ENCODE results near the gene NPTXR.

Gene NPTXR

GRCh38 chr22:38777087-38777671 lies 66.6 kb downstream of the NPTXR start:
- Histone ChIP-seq H3K36me3 (ENCODE audit: control insufficient read depth, insufficient read depth, low read length) (no peaks in the 10 kb centered on the region), H3K9ac (ENCODE audit: low read length) (no peak overlapping the region), H3K23ac (ENCODE audit: low read length) (no peak overlapping the region), H4K8ac (ENCODE audit: low read depth, low read length) (no peak overlapping the region), H3K4me1 (ENCODE audit: control insufficient read depth, low read depth, low read length) (no peaks in the 10 kb centered on the region), H3K27ac (ENCODE audit: low read depth, low read length) (no peak overlapping the region), H3K79me2 (ENCODE audit: control insufficient read depth, insufficient read depth, low read length) (no peaks in the 10 kb centered on the region), H3K18ac (ENCODE audit: low read length) (no peak overlapping the region), H2BK15ac (replicated peaks; ENCODE audit: low read depth) (no peak overlapping the region), H3K4me3 (ENCODE audit: low read length) (no peak overlapping the region), H3K56ac (ENCODE audit: low read length) (no peak overlapping the region), H3K4me2 (ENCODE audit: low read length) (no peak overlapping the region), H2BK120ac (ENCODE audit: low read depth, low read length) (no peak overlapping the region), H4K5ac (ENCODE audit: low read length) (no peak overlapping the region), H2AK5ac (ENCODE audit: low read length) (no peak overlapping the region), H3K27me3 (ENCODE audit: insufficient read depth, low read length, poor library complexity) (no peaks in the 10 kb centered on the region), H2BK5ac (ENCODE audit: low read length) (no peak overlapping the region), H3K79me1 (ENCODE audit: low read length) (no peaks in the 10 kb centered on the region), H3K4ac (ENCODE audit: low read depth, low read length) (no peak overlapping the region)
- no peak for DNase-seq
- WGBS (ENCODE audit: extremely low coverage, insufficient coverage, low lambda C conversion rate): no CpG with 5 or more reads among the region's 27 CpGs

GRCh38 chr22:38776086-38776485 lies 67.7 kb downstream of the NPTXR start:
- Histone ChIP-seq H3K79me2 (ENCODE audit: control insufficient read depth, insufficient read depth, low read length) (no peaks in the 10 kb centered on the region), H4K5ac (ENCODE audit: low read length) (no peak overlapping the region), H3K79me1 (ENCODE audit: low read length) (no peaks in the 10 kb centered on the region), H2AK5ac (ENCODE audit: low read length) (no peak overlapping the region), H2BK5ac (ENCODE audit: low read length) (no peak overlapping the region), H3K9ac (ENCODE audit: low read length) (no peak overlapping the region), H3K18ac (ENCODE audit: low read length) (no peak overlapping the region), H3K36me3 (ENCODE audit: control insufficient read depth, insufficient read depth, low read length) (no peaks in the 10 kb centered on the region), H3K27me3 (ENCODE audit: insufficient read depth, low read length, poor library complexity) (no peaks in the 10 kb centered on the region), H3K23ac (ENCODE audit: low read length) (no peak overlapping the region), H3K4me3 (ENCODE audit: low read length) (no peak overlapping the region), H2BK15ac (replicated peaks; ENCODE audit: low read depth) (no peak overlapping the region), H3K4ac (ENCODE audit: low read depth, low read length) (no peak overlapping the region), H2BK120ac (ENCODE audit: low read depth, low read length) (no peak overlapping the region), H3K4me2 (ENCODE audit: low read length) (no peak overlapping the region), H3K27ac (ENCODE audit: low read depth, low read length) (no peak overlapping the region), H3K56ac (ENCODE audit: low read length) (no peak overlapping the region), H4K8ac (ENCODE audit: low read depth, low read length) (no peak overlapping the region), H3K4me1 (ENCODE audit: control insufficient read depth, low read depth, low read length) (no peaks in the 10 kb centered on the region)
- no CpG with 5 or more reads among the region's 6 CpGs for WGBS (ENCODE audit: extremely low coverage, insufficient coverage, low lambda C conversion rate)
- DNase-seq: no peak

- Histone ChIP-seq H3K79me2 (ENCODE audit: control insufficient read depth, insufficient read depth, low read length) (no peaks in the 10 kb centered on the region), H2AK5ac (ENCODE audit: low read length) (no peak overlapping the region), H3K18ac (ENCODE audit: low read length) (no peak overlapping the region), H3K79me1 (ENCODE audit: low read length) (no peaks in the 10 kb centered on the region), H3K4me3 (ENCODE audit: low read length) (no peak overlapping the region), H3K36me3 (ENCODE audit: control insufficient read depth, insufficient read depth, low read length) (no peaks in the 10 kb centered on the region), H3K4me2 (ENCODE audit: low read length) (no peak overlapping the region), H3K9ac (ENCODE audit: low read length) (no peak overlapping the region), H3K23ac (ENCODE audit: low read length) (no peak overlapping the region), H4K5ac (ENCODE audit: low read length) (no peak overlapping the region), H3K4ac (ENCODE audit: low read depth, low read length) (no peak overlapping the region), H3K27ac (ENCODE audit: low read depth, low read length) (no peak overlapping the region), H3K4me1 (ENCODE audit: control insufficient read depth, low read depth, low read length) (no peaks in the 10 kb centered on the region), H2BK15ac (replicated peaks; ENCODE audit: low read depth) (no peak overlapping the region), H3K56ac (ENCODE audit: low read length) (no peak overlapping the region), H3K27me3 (ENCODE audit: insufficient read depth, low read length, poor library complexity) (no peaks in the 10 kb centered on the region), H2BK120ac (ENCODE audit: low read depth, low read length) (no peak overlapping the region), H4K8ac (ENCODE audit: low read depth, low read length) (no peak overlapping the region), H2BK5ac (ENCODE audit: low read length) (no peak overlapping the region)
- no CpG with 5 or more reads among the region's 13 CpGs for WGBS (ENCODE audit: extremely low coverage, insufficient coverage, low lambda C conversion rate)
- no peak for DNase-seq
Measured at GRCh38 chr22:38775656-38776055, 68.2 kb downstream of the NPTXR start.

- Histone ChIP-seq H3K23ac (ENCODE audit: low read length) (no peak overlapping the region), H3K56ac (ENCODE audit: low read length) (no peak overlapping the region), H2BK120ac (ENCODE audit: low read depth, low read length) (no peak overlapping the region), H3K4me1 (ENCODE audit: control insufficient read depth, low read depth, low read length) (no peaks in the 10 kb centered on the region), H3K9ac (ENCODE audit: low read length) (no peak overlapping the region), H3K18ac (ENCODE audit: low read length) (no peak overlapping the region), H2AK5ac (ENCODE audit: low read length) (no peak overlapping the region), H3K79me2 (ENCODE audit: control insufficient read depth, insufficient read depth, low read length) (no peaks in the 10 kb centered on the region), H4K8ac (ENCODE audit: low read depth, low read length) (no peak overlapping the region), H4K5ac (ENCODE audit: low read length) (no peak overlapping the region), H3K4ac (ENCODE audit: low read depth, low read length) (no peak overlapping the region), H3K4me3 (ENCODE audit: low read length) (no peak overlapping the region), H3K4me2 (ENCODE audit: low read length) (no peak overlapping the region), H2BK15ac (replicated peaks; ENCODE audit: low read depth) (no peak overlapping the region), H3K27me3 (ENCODE audit: insufficient read depth, low read length, poor library complexity) (no peaks in the 10 kb centered on the region), H3K27ac (ENCODE audit: low read depth, low read length) (no peak overlapping the region), H3K36me3 (ENCODE audit: control insufficient read depth, insufficient read depth, low read length) (no peaks in the 10 kb centered on the region), H3K79me1 (ENCODE audit: low read length) (no peaks in the 10 kb centered on the region), H2BK5ac (ENCODE audit: low read length) (no peak overlapping the region)
- no peak for DNase-seq
- no CpG with 5 or more reads among the region's 11 CpGs for WGBS (ENCODE audit: extremely low coverage, insufficient coverage, low lambda C conversion rate)
Measured at GRCh38 chr22:38774496-38775166, 69.2 kb downstream of the NPTXR start.

- WGBS (ENCODE audit: extremely low coverage, insufficient coverage, low lambda C conversion rate): 100% methylated on average over 1 of the region's 4 CpGs
- DNase-seq: no peak
- H2BK5ac ChIP-seq (ENCODE audit: low read length): no peak overlapping the region
- no peaks in the 10 kb centered on the region for H3K79me2 ChIP-seq (ENCODE audit: control insufficient read depth, insufficient read depth, low read length)
- no peak overlapping the region for H4K8ac ChIP-seq (ENCODE audit: low read depth, low read length)
- H3K79me1 ChIP-seq (ENCODE audit: low read length): no peaks in the 10 kb centered on the region
- no peak overlapping the region for H3K9ac ChIP-seq (ENCODE audit: low read length)
- H2BK120ac ChIP-seq (ENCODE audit: low read depth, low read length): no peak overlapping the region
- no peak overlapping the region for H2BK15ac ChIP-seq (replicated peaks; ENCODE audit: low read depth)
- no peak overlapping the region for H3K18ac ChIP-seq (ENCODE audit: low read length)
- H3K36me3 ChIP-seq (ENCODE audit: control insufficient read depth, insufficient read depth, low read length): no peaks in the 10 kb centered on the region
- no peak overlapping the region for H3K4ac ChIP-seq (ENCODE audit: low read depth, low read length)
- H2AK5ac ChIP-seq (ENCODE audit: low read length): no peak overlapping the region
- H3K4me3 ChIP-seq (ENCODE audit: low read length): no peak overlapping the region
- no peak overlapping the region for H4K5ac ChIP-seq (ENCODE audit: low read length)
- H3K27ac ChIP-seq (ENCODE audit: low read depth, low read length): no peak overlapping the region
- no peaks in the 10 kb centered on the region for H3K4me1 ChIP-seq (ENCODE audit: control insufficient read depth, low read depth, low read length)
- H3K23ac ChIP-seq (ENCODE audit: low read length): no peak overlapping the region
- no peak overlapping the region for H3K4me2 ChIP-seq (ENCODE audit: low read length)
- no peaks in the 10 kb centered on the region for H3K27me3 ChIP-seq (ENCODE audit: insufficient read depth, low read length, poor library complexity)
- no peak overlapping the region for H3K56ac ChIP-seq (ENCODE audit: low read length)
Measured at GRCh38 chr22:38773363-38773946, 70.4 kb downstream of the NPTXR start.

GRCh38 chr22:38772623-38772873 lies 71.3 kb downstream of the NPTXR start:
- no peak overlapping the region for H3K9ac ChIP-seq (ENCODE audit: low read length)
- no peaks in the 10 kb centered on the region for H3K79me2 ChIP-seq (ENCODE audit: control insufficient read depth, insufficient read depth, low read length)
- no peak overlapping the region for H3K4me3 ChIP-seq (ENCODE audit: low read length)
- no peak overlapping the region for H3K18ac ChIP-seq (ENCODE audit: low read length)
- no peak overlapping the region for H2BK120ac ChIP-seq (ENCODE audit: low read depth, low read length)
- H4K8ac ChIP-seq (ENCODE audit: low read depth, low read length): no peak overlapping the region
- no peaks in the 10 kb centered on the region for H3K27me3 ChIP-seq (ENCODE audit: insufficient read depth, low read length, poor library complexity)
- H3K4ac ChIP-seq (ENCODE audit: low read depth, low read length): no peak overlapping the region
- H3K79me1 ChIP-seq (ENCODE audit: low read length): no peaks in the 10 kb centered on the region
- no peaks in the 10 kb centered on the region for H3K4me1 ChIP-seq (ENCODE audit: control insufficient read depth, low read depth, low read length)
- no peak overlapping the region for H3K27ac ChIP-seq (ENCODE audit: low read depth, low read length)
- no peak overlapping the region for H3K4me2 ChIP-seq (ENCODE audit: low read length)
- no peak overlapping the region for H3K23ac ChIP-seq (ENCODE audit: low read length)
- no peak overlapping the region for H2BK15ac ChIP-seq (replicated peaks; ENCODE audit: low read depth)
- no peak for DNase-seq
- H4K5ac ChIP-seq (ENCODE audit: low read length): no peak overlapping the region
- H2BK5ac ChIP-seq (ENCODE audit: low read length): no peak overlapping the region
- no peak overlapping the region for H2AK5ac ChIP-seq (ENCODE audit: low read length)
- no peak overlapping the region for H3K56ac ChIP-seq (ENCODE audit: low read length)
- no peaks in the 10 kb centered on the region for H3K36me3 ChIP-seq (ENCODE audit: control insufficient read depth, insufficient read depth, low read length)
- WGBS (ENCODE audit: extremely low coverage, insufficient coverage, low lambda C conversion rate): no CpG with 5 or more reads among the region's 8 CpGs
